GM18868 (cell line): Measurements from ENCODE around the gene OGFR.
A peak's percentile ranks its signal among the peaks of the same experiment; 100 is the strongest.
"Not testable (repeated sequence)": the region's sequence is repeated elsewhere in the genome, so short reads cannot be mapped to it uniquely, and the experiment has no call there.

Source experiments
- ATAC-seq: cut with Tn5 transposase; IDR thresholded peaks from one replicate; pipeline ENCODE4 v1.9.1; 2021; ENCODE audit warnings: mild to moderate bottlenecking, moderate library complexity; ENCODE audit not compliant: unreplicated experiment

Gene OGFR

GRCh38 chr20:62836967-62837490 is 32.4 kb downstream of the OGFR start:
- ATAC-seq = no peak

GRCh38 chr20:62837790-62838127 is 33.1 kb downstream of the OGFR start:
- ATAC-seq = peak; percentile 37

GRCh38 chr20:62838128-62838891 is 33.7 kb downstream of the OGFR start:
- ATAC-seq = peak; percentile 85

GRCh38 chr20:62839261-62839660 is 34.6 kb downstream of the OGFR start:
- no peak for ATAC-seq

GRCh38 chr20:62839816-62840215 is 35.2 kb downstream of the OGFR start:
- ATAC-seq = no peak

GRCh38 chr20:62840244-62841197 is 35.9 kb downstream of the OGFR start:
- ATAC-seq = no peak

GRCh38 chr20:62841705-62842212 is 37.1 kb downstream of the OGFR start:
- ATAC-seq = no peak

GRCh38 chr20:62843656-62844055 is 39.0 kb downstream of the OGFR start:
- ATAC-seq = no peak

- ATAC-seq = no peak
These were observed 39.5 kb downstream of the OGFR start for GRCh38 chr20:62844182-62844581.

- ATAC-seq = no peak
These were observed 41.0 kb downstream of the OGFR start for GRCh38 chr20:62845416-62846160.

- ATAC-seq = no peak
These were observed 41.7 kb downstream of the OGFR start for GRCh38 chr20:62846166-62846890.

- ATAC-seq = not testable (repeated sequence)
These were observed 44.3 kb downstream of the OGFR start for GRCh38 chr20:62848917-62849316.

- ATAC-seq = no peak
These were observed 44.8 kb downstream of the OGFR start for GRCh38 chr20:62849431-62849830.

GRCh38 chr20:62850333-62850974 is 45.8 kb downstream of the OGFR start:
- ATAC-seq = no peak

- no peak for ATAC-seq
These were observed 47.6 kb downstream of the OGFR start for GRCh38 chr20:62852196-62852595.

- ATAC-seq = no peak
These were observed 48.2 kb downstream of the OGFR start for GRCh38 chr20:62852841-62853240.

GRCh38 chr20:62853304-62853703 is 48.7 kb downstream of the OGFR start:
- not testable (repeated sequence) for ATAC-seq

- no peak for ATAC-seq
These were observed 49.5 kb downstream of the OGFR start for GRCh38 chr20:62854121-62854520.

- no peak for ATAC-seq
These were observed 50.5 kb downstream of the OGFR start for GRCh38 chr20:62855120-62855519.
